Measurements from ENCODE around the gene CALN1. TPM values are rescaled to one million over a fixed set of nuclear protein-coding genes. Genes with fewer than 3 reads are reported as not detected.
"Not testable (repeated sequence)": the region's sequence is repeated elsewhere in the genome, so short reads cannot be mapped to it uniquely, and the experiment has no call there.

The CALN1 gene
- total RNA-seq, 1 donor from 2014 or later: not detected

DNA sequence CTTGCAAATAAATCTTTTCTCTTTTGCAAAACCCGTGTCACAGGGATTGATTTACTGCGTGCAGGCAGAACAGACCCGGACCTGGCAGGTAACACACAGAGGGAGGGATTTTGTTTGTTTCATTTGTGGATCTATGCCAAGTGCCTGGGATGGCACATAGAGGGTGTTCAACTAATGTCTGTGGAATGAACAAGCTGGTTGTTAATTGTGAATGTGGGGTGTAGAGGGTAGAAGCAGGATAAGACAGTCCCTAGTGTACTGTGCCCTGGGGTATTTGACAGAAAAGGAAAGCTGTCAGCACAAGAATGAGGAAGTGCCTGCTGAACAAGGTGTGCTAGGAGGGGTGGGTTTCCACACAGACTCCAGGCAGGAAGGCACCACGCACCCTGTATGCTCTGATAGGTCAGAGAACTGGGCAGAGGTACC, 331.8 kb downstream of the CALN1 start:
- DNase-seq (no peak), ATAC-seq (no peak)
- H3K4me1 ChIP-seq: no peaks in the 10 kb centered on the region
- TF ChIP-seq, protein P1, sequence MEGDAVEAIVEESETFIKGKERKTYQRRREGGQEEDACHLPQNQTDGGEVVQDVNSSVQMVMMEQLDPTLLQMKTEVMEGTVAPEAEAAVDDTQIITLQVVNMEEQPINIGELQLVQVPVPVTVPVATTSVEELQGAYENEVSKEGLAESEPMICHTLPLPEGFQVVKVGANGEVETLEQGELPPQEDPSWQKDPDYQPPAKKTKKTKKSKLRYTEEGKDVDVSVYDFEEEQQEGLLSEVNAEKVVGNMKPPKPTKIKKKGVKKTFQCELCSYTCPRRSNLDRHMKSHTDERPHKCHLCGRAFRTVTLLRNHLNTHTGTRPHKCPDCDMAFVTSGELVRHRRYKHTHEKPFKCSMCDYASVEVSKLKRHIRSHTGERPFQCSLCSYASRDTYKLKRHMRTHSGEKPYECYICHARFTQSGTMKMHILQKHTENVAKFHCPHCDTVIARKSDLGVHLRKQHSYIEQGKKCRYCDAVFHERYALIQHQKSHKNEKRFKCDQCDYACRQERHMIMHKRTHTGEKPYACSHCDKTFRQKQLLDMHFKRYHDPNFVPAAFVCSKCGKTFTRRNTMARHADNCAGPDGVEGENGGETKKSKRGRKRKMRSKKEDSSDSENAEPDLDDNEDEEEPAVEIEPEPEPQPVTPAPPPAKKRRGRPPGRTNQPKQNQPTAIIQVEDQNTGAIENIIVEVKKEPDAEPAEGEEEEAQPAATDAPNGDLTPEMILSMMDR (IDR thresholded peaks at IDR 0.05): no peak
- no peaks in the 10 kb centered on the region for H3K27me3 ChIP-seq
- intact Hi-C loops (cut with DNase I): no loop called here
- H3K36me3 ChIP-seq: no peaks in the 10 kb centered on the region
- no peak overlapping the region for H3K27ac ChIP-seq
- H3K4me3 ChIP-seq: no peak overlapping the region
- no peaks in the 10 kb centered on the region for H3K9me3 ChIP-seq

DNA sequence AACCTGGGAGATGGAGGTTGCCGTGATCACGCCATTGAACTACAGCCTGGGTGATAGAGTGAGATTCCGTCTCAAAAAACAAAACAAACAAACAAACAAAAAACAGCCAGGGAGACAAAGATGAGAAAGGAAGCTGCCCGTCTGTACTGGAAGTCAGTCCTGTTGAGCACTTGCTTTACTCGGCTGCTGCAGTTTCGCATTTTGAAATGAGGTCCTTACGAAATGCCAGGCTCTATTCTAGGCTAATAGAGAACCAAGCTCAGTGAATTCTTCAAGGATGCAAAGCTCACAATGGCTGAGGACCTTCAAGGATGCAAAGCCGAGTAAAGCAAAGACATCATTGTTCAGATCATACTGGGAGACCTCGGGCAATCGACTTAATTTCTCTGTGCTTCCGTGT, 333.3 kb downstream of the CALN1 start:
- TF ChIP-seq, protein P1 (IDR thresholded peaks at IDR 0.05): no peak
- no peaks in the 10 kb centered on the region for H3K9me3 ChIP-seq
- intact Hi-C loops (cut with DNase I): no loop called here
- no peak for DNase-seq
- H3K4me1 ChIP-seq: no peaks in the 10 kb centered on the region
- no peak overlapping the region for H3K4me3 ChIP-seq
- H3K36me3 ChIP-seq: no peaks in the 10 kb centered on the region
- no peaks in the 10 kb centered on the region for H3K27me3 ChIP-seq
- ATAC-seq: peak; percentile 19
- no peak overlapping the region for H3K27ac ChIP-seq

DNA sequence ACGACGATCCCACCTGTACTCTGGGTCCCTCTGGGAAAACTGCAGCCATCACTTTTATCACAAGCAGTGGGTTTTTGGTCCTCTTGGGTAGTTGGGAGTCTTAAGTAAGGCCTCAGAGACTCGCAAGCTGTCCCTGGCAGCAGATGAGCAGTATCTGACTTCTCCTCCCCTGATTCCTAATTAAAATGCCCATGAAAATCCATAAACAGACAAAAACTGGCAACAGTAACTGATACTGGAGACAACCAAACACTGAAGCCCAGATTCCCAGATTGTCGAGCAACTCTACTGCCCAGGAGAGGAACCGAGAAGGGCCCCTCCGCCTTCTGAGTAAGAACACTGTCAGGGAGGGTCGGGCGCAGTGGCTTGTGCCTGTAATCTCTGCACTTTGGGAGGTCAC, 333.8 kb downstream of the CALN1 start:
- no peaks in the 10 kb centered on the region for H3K9me3 ChIP-seq
- intact Hi-C loops (cut with DNase I): no loop called here
- TF ChIP-seq, protein P1 (IDR thresholded peaks at IDR 0.05): no peak
- no peaks in the 10 kb centered on the region for H3K27me3 ChIP-seq
- no peak overlapping the region for H3K4me3 ChIP-seq
- DNase-seq (no peak), ATAC-seq (no peak)
- H3K27ac ChIP-seq: no peak overlapping the region
- H3K4me1 ChIP-seq: no peaks in the 10 kb centered on the region
- no peaks in the 10 kb centered on the region for H3K36me3 ChIP-seq

DNA sequence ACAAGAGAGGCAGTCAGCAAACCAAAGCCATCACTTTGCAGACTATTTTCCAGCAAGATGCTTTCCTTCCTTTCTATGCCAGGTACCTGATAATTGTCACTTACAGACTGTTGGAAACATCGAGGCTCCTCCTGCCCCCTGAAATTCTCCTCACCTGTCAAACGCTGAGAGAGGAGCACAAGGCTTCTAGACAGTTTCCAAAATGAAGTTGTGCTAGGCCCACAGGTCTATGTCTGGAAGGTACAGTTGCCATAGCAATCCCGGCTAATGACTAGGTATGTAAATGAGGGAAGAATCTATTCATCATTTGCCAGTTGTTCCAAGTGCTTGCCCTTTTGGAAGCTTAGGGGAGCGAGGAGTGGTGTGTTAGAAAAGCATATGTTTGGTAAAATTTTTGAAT, 334.4 kb downstream of the CALN1 start:
- DNase-seq: no peak
- no peak for ATAC-seq
- H3K4me1 ChIP-seq: no peaks in the 10 kb centered on the region
- H3K36me3 ChIP-seq: no peaks in the 10 kb centered on the region
- no peaks in the 10 kb centered on the region for H3K27me3 ChIP-seq
- no peak overlapping the region for H3K27ac ChIP-seq
- H3K9me3 ChIP-seq: no peaks in the 10 kb centered on the region
- intact Hi-C loops (cut with DNase I): no loop called here
- H3K4me3 ChIP-seq: no peak overlapping the region
- TF ChIP-seq, protein P1 (IDR thresholded peaks at IDR 0.05): no peak

DNA sequence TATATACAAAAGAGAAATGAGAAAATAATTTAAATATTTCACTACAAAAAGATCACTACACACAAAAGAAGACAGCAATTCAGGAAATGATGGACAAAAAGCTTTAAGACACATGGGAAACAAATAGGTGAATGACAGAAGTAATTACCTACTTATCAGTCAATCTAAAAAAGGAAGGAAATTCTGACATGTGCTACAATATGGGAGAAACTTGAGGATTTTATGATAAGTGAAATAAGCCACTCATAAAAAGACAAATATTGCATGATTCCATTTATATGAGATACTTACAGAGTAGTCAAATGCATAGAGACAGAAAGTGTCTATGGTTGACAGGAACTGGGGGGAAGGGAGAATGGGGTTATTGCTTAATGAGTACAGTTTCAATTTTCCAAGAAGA, 339.2 kb downstream of the CALN1 start:
- Histone ChIP-seq H3K4me3 (no peak overlapping the region), H3K27ac (no peak overlapping the region), H3K27me3 (no peaks in the 10 kb centered on the region), H3K36me3 (no peaks in the 10 kb centered on the region), H3K9me3 (no peaks in the 10 kb centered on the region), H3K4me1 (no peaks in the 10 kb centered on the region)
- no peak for DNase-seq
- ATAC-seq: no peak
- TF ChIP-seq, protein P1 (IDR thresholded peaks at IDR 0.05): no peak
- intact Hi-C loops (cut with DNase I): no loop called here

DNA sequence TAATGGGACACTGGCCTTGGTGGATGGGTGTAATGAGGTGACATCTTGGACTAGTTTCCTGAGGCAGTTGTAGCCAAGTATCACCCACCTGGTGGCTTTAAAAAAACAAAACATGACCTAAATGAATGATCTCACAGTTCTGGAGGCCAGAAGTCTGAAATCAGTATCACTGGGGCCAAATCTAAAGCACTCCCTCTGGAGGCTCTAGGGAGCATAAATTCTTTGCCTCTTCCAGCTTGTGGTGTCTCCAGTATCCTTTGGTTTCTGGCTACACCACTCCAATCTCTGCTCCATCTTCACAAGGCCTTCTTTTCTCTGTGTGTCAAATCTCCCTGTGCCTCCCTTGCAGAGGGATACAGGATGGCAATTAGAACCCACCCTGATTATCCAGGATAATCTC, 342.9 kb downstream of the CALN1 start:
- DNase-seq: no peak
- TF ChIP-seq, protein P1 (IDR thresholded peaks at IDR 0.05): no peak

DNA sequence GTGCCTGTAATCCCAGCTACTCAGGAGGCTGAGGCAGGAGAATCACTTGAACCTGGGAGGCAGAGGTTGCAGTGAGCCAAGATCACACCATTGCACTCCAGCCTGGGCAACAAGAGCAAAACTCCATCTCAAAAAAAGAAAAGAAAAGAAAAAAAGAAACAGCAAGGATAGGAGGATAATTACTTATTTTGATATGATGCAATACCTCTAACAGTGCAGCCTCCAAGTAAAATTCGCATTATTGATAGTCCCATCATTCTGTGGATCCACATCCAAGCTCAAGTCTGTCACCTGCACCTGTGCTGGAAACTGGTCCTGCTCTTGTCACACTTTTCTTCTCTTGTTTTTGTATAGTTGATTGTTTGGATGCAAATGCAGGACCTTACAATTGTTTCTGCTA, 346.4 kb downstream of the CALN1 start:
- H3K27me3 ChIP-seq; H3K4me3 ChIP-seq; H3K4me1 ChIP-seq; DNase-seq; H3K27ac ChIP-seq; intact Hi-C loops (cut with DNase I); H3K36me3 ChIP-seq; ATAC-seq; H3K9me3 ChIP-seq: not testable (repeated sequence)

More for the DNA sequence above, 342.9 kb downstream of the CALN1 start:
- Histone ChIP-seq H3K4me1 (no peaks in the 10 kb centered on the region), H3K36me3 (no peaks in the 10 kb centered on the region), H3K9me3 (no peaks in the 10 kb centered on the region), H3K27ac (no peak overlapping the region), H3K27me3 (no peaks in the 10 kb centered on the region), H3K4me3 (no peak overlapping the region)
- ATAC-seq: no peak
- intact Hi-C loops (cut with DNase I): no loop called here
